ENCODE results near the gene SGTA. TPM values are rescaled to one million over a fixed set of nuclear protein-coding genes. Genes with fewer than 3 reads are reported as not detected.
A peak's percentile ranks its signal among the peaks of the same experiment; 100 is the strongest.

The SGTA gene
- total and polyA plus RNA-seq, 2 of the 8 experiments (the other 6 are each of a cell fraction or from before 2014, with no cell fraction given) = 86.8 to 130 TPM

DNA sequence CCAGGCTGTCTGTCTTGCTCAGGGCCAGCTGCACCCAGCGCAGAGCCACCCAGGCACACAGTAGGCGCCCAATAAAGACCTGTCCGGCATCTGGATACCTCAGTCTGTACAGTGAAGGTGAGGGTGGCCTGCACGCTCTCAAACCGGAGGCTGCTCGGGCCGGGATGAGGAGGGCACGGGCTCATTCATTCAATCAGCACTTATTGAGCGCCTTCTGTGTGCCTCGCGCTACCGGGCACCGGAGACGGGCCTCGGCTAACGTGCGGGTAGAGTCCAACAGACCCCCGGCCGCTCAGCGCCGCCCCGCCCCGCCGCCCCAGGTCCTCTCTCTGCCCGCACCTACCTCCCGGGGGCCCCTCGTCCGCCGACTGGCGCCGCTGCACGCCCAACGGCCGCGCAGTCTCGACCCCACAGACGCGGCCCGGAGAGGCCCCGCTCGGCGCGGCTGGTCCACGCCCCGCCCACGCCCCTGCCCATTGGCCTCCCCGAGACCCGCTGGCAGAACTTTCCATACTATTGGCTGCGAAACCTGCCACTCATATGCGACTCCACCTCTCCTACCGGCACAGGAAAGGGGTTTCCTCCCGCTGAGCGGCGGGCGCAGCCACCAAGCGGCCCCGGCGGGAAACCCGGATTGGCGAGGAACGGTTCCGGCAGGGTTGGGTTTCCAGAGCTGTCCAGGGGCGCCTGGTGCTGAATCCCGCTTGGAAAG lies 43.3 kb downstream of the SGTA start, which contains the start of gene SLC39A3 (continued):
- TF ChIP-seq, protein P1, sequence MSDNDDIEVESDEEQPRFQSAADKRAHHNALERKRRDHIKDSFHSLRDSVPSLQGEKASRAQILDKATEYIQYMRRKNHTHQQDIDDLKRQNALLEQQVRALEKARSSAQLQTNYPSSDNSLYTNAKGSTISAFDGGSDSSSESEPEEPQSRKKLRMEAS (IDR thresholded peaks at IDR 0.05) = peak; percentile 56; the same call in 1 of the 2 replicates
- TF ChIP-seq KDM5A (IDR thresholded peaks at IDR 0.05; ENCODE audit: low read length) (no peak), GABPA (IDR thresholded peaks at IDR 0.05; ENCODE audit: borderline replicate concordance, insufficient read depth, low read length) (peak; percentile 98), POU5F1 (IDR thresholded peaks at IDR 0.05; ENCODE audit: low read depth, low read length) (peak; percentile 44; the same call in 1 of the 2 replicates), SP1 (IDR thresholded peaks at IDR 0.05; ENCODE audit: low read depth, low read length) (peak; percentile 95), SIRT6 (IDR thresholded peaks at IDR 0.05; ENCODE audit: low read length) (no peak), RBBP5 (IDR thresholded peaks at IDR 0.05; ENCODE audit: borderline replicate concordance, low read depth, low read length) (no peak), KDM4A (IDR thresholded peaks at IDR 0.05; ENCODE audit: low read depth, low read length, severe bottlenecking) (peak; percentile 33), POLR2AphosphoS5 (IDR thresholded peaks at IDR 0.05; ENCODE audit: low read depth, low read length) (no peak), CTCF (IDR thresholded peaks at IDR 0.05; ENCODE audit: control extremely low read depth in 1 of 3, insufficient read depth in 1 of 3, low read depth in 1 of 3, low read length in 3 of 3) (no peak; a peak in 1 of 4 replicates), HDAC2 (IDR thresholded peaks at IDR 0.05; ENCODE audit: borderline replicate concordance in 1 of 2, low read depth in 2 of 2, low read length in 2 of 2) (peak; percentile 77 to 96), BACH1 (IDR thresholded peaks at IDR 0.05; ENCODE audit: low read length) (peak; percentile 33; the same call in 1 of the 2 replicates), SIN3A (conservative IDR thresholded peaks at IDR 0.05 in 1 of 2, IDR thresholded peaks at IDR 0.05 in 1 of 2; ENCODE audit: low read depth in 1 of 2, low read length in 2 of 2) (peak; percentile 99 to 100), FOSL1 (IDR thresholded peaks at IDR 0.05; ENCODE audit: insufficient read depth, low read depth, low read length) (no peak), TBP (IDR thresholded peaks at IDR 0.05; ENCODE audit: low read depth, low read length) (peak; percentile 68), EP300 (IDR thresholded peaks at IDR 0.05; ENCODE audit: borderline replicate concordance in 1 of 2, low read depth in 2 of 2, low read length in 2 of 2) (peak in 1 of 2 experiments; percentile 89; a peak in 2 of 3 replicates), NANOG (IDR thresholded peaks at IDR 0.05; ENCODE audit: insufficient read depth, low read depth, low read length, poor library complexity, severe bottlenecking) (peak; percentile 32), RXRA (IDR thresholded peaks at IDR 0.05; ENCODE audit: insufficient read depth, low read depth, low read length) (0 out of 2 replicates have a peak, but pooled peaks have one; percentile 59), ZNF274 (IDR thresholded peaks at IDR 0.05; ENCODE audit: borderline replicate concordance, extremely low read depth, low read length) (no peak), TAF7 (optimal IDR thresholded peaks at IDR 0.05; ENCODE audit: borderline replicate concordance, low read depth, low read length) (peak; percentile 89)

Measured in H1 (cell line).